Activated T-helper 2 cell treated with anti-CD3 and anti-CD28 coated beads, Interferon-gamma antibody, Interleukin-2, Interleukin-4, amounts not matched to agents 10 μg/mL and 5 μg/mL and 100 μg/mL, durations not matched to agents 14 hours and 24 hours and 36 hours (primary cell): Measurements from ENCODE around the gene FARS2. TPM values are rescaled to one million over a fixed set of nuclear protein-coding genes. Genes with fewer than 3 reads are reported as not detected.
A peak's percentile ranks its signal among the peaks of the same experiment; 100 is the strongest.

Experiments used
- DNase-seq: peaks from one replicate; pipeline ENCODE4 v3.0.0; 2021; ENCODE audit warnings: low spot score
- H3K27ac Mint-ChIP-seq: one replicate; pipeline ENCODE4 v1.8.0; 2021; ENCODE audit warnings: mixed read lengths
- H3K27me3 Mint-ChIP-seq: one replicate; pipeline ENCODE4 v1.8.0; 2021; ENCODE audit warnings: low read depth, mixed read lengths
- H3K36me3 Mint-ChIP-seq: one replicate; pipeline ENCODE4 v1.8.0; 2021; ENCODE audit warnings: low read depth, mixed read lengths
- H3K4me1 Mint-ChIP-seq: one replicate; pipeline ENCODE4 v1.8.0; 2021; ENCODE audit warnings: low read depth, mixed read lengths
- H3K4me3 Mint-ChIP-seq: one replicate; pipeline ENCODE4 v1.8.0; 2021; ENCODE audit warnings: low read depth, mild to moderate bottlenecking, moderate library complexity, mixed read lengths
- H3K9me3 Mint-ChIP-seq: one replicate; pipeline ENCODE4 v1.8.0; 2021; ENCODE audit warnings: mixed read lengths
- intact Hi-C: fragments of 100-400 bp; cut with micrococcal nuclease; formaldehyde crosslinking; loops from one replicate; pipeline ENCODE4 v1.15.1; 2023
- total RNA-seq: library from RNA; stranded (reverse); gene quantifications from 2 replicates; pipeline ENCODE4 v1.2.3, GENCODE V29; 2022

FARS2 gene
- total RNA-seq, 1 donor from 2014 or later: 19.7 TPM

GRCh38 chr6:5814116-5814515, 552.8 kb downstream of the FARS2 start:
- Mint-ChIP-seq H3K27me3 (peaks cover 9% of the 10 kb centered on the region), H3K9me3 (no peaks in the 10 kb centered on the region), H3K4me3 (peak overlapping the region; percentile 14), H3K36me3 (no peaks in the 10 kb centered on the region), H3K4me1 (peaks cover 14% of the 10 kb centered on the region), H3K27ac (no peak overlapping the region)
- DNase-seq: no peak
- intact Hi-C loops: no loop called here

GRCh38 chr6:5814901-5815300, 553.6 kb downstream of the FARS2 start:
- Mint-ChIP-seq H3K36me3 (no peaks in the 10 kb centered on the region), H3K27ac (no peak overlapping the region), H3K4me1 (peaks cover 13% of the 10 kb centered on the region), H3K9me3 (no peaks in the 10 kb centered on the region), H3K4me3 (no peak overlapping the region), H3K27me3 (peaks cover 9% of the 10 kb centered on the region)
- intact Hi-C loops: no loop called here
- no peak for DNase-seq

- intact Hi-C loops: no loop called here
Measured at GRCh38 chr6:5817869-5818268, 556.6 kb downstream of the FARS2 start.

GRCh38 chr6:5818959-5819358, 557.6 kb downstream of the FARS2 start:
- no peak overlapping the region for H3K4me3 Mint-ChIP-seq
- DNase-seq: no peak
- no peak overlapping the region for H3K27ac Mint-ChIP-seq
- intact Hi-C loops: no loop called here
- no peaks in the 10 kb centered on the region for H3K36me3 Mint-ChIP-seq
- H3K27me3 Mint-ChIP-seq: peaks cover 6% of the 10 kb centered on the region
- H3K9me3 Mint-ChIP-seq: no peaks in the 10 kb centered on the region
- H3K4me1 Mint-ChIP-seq: peaks cover 2% of the 10 kb centered on the region

More at GRCh38 chr6:5817869-5818268, 556.6 kb downstream of the FARS2 start:
- H3K4me1 Mint-ChIP-seq: peaks cover 12% of the 10 kb centered on the region
- no peaks in the 10 kb centered on the region for H3K9me3 Mint-ChIP-seq
- no peaks in the 10 kb centered on the region for H3K36me3 Mint-ChIP-seq
- no peak overlapping the region for H3K27ac Mint-ChIP-seq
- H3K4me3 Mint-ChIP-seq: no peak overlapping the region
- H3K27me3 Mint-ChIP-seq: peaks cover 6% of the 10 kb centered on the region
- no peak for DNase-seq

Other genes starting within 250 kb of the FARS2 start
- gene PPP1R3G, start 176.2 kb upstream of the FARS2 start, total RNA-seq: 0.11 and 0.16 TPM in 2 replicates
- gene LYRM4, start 563 bp upstream of the FARS2 start, total RNA-seq: 45.2 and 48.6 TPM in 2 replicates